ENCODE measurements around the gene LPAR5.

DNA sequence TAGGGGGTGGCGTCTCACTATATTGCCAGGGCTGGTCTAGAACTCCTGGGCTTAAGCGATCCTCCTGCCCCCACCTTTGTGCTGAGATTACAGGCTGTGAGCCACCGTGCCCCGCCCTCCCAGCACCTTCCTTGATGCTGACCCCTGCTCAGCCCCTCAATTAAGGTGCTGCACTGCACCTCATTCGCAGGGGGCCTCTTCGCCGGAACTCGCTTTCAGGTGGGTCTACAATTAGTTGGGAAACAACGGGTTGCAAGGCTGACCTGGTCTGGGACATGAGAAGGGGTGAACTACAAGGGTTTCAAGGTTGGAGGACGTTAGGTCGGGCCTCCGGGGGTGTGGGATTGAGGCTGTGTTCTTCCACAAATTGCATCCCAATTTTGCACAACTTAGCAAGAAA is 66.4 kb downstream of the LPAR5 start:
- TF ChIP-seq CTCF (IDR thresholded peaks at IDR 0.05; ENCODE audit: insufficient read depth, low read depth, low read length) = no peak
- no peak for TF ChIP-seq EZH2 (IDR thresholded peaks at IDR 0.05; ENCODE audit: insufficient read depth, low read length)
